GM10266 (cell line): ENCODE data around the gene TMEM175.

ENCODE experiments used
- DNase-seq: peaks from one replicate; pipeline ENCODE4 v3.0.0; 2012; ENCODE audit errors: extremely low spot score
- CTCF ChIP-seq: IDR thresholded peaks from 2 replicates; pipeline ENCODE4 v1.5.1; 2012; ENCODE audit warnings: mild to moderate bottlenecking, low read depth; ENCODE audit not compliant: control insufficient read depth, insufficient read depth; ENCODE audit errors: missing control alignments

TMEM175 gene

GRCh38 chr4:887034-887763 lies 45.1 kb upstream of the TMEM175 start:
- no peak for DNase-seq
- no peak for TF ChIP-seq CTCF

- TF ChIP-seq CTCF: no peak
- DNase-seq: no peak
These were observed 44.2 kb upstream of the TMEM175 start for GRCh38 chr4:888029-888428.

- DNase-seq: no peak
- TF ChIP-seq CTCF: no peak
These were observed 42.7 kb upstream of the TMEM175 start for GRCh38 chr4:889516-889915.

- TF ChIP-seq CTCF: no peak
- no peak for DNase-seq
These were observed 42.1 kb upstream of the TMEM175 start for GRCh38 chr4:890036-890695.

GRCh38 chr4:891747-892146 lies 40.5 kb upstream of the TMEM175 start:
- no peak for TF ChIP-seq CTCF
- DNase-seq: no peak

GRCh38 chr4:892780-893179 lies 39.5 kb upstream of the TMEM175 start:
- no peak for TF ChIP-seq CTCF
- no peak for DNase-seq
